Ovary (tissue), 9 donors: ENCODE results near the gene PRKG1. TPM values are rescaled to one million over a fixed set of nuclear protein-coding genes. Genes with fewer than 3 reads are reported as not detected.

Experiments used
- DNase-seq, 5 donors: peaks; one replicate each; pipeline ENCODE4 v3.0.0-alpha.2; 2019 to 2020
- H3K27ac ChIP-seq, 2 donors: fragments of 200-600 bp; one replicate each; pipeline versions ENCODE4 v1.5.1 to v1.8.0; 2019 to 2022
- H3K27me3 ChIP-seq: fragments of 200-600 bp; one replicate; pipeline ENCODE4 v1.8.0; 2022
- H3K36me3 ChIP-seq: fragments of 200-600 bp; sonication (generic); one replicate; pipeline ENCODE4 v1.5.1; 2019
- H3K4me1 ChIP-seq: one replicate; pipeline ENCODE4 v1.8.1; 2013; ENCODE audit warnings: mild to moderate bottlenecking, moderate library complexity; ENCODE audit not compliant: insufficient read depth
- H3K4me3 ChIP-seq: fragments of 200-600 bp; sonication (generic); one replicate; pipeline ENCODE4 v1.5.1; 2017
- H3K9me3 ChIP-seq, 2 donors: fragments of 200-600 bp in 1 of 2; sonication (generic) in 1 of 2; one replicate each; pipeline versions ENCODE4 v1.5.1 to v1.8.1; 2013 to 2019; ENCODE audit warnings: mild to moderate bottlenecking in 1 of 2, moderate library complexity in 1 of 2
- CTCF ChIP-seq, 3 donors: fragments of 450-650 bp in 2 of 3; fragments of 200-600 bp in 1 of 3; IDR thresholded peaks; one replicate each; pipeline versions ENCODE4 v1.5.1 to v1.8.0; 2016 to 2022; ENCODE audit warnings: antibody characterized with exemption in 3 of 3, mild to moderate bottlenecking in 1 of 3
- EP300 ChIP-seq: sonication (generic); formaldehyde crosslinking; IDR thresholded peaks from one replicate; pipeline ENCODE4 v1.6.1; 2017; ENCODE audit warnings: antibody characterized with exemption
- POLR2A ChIP-seq: fragments of 450-650 bp; IDR thresholded peaks from one replicate; pipeline ENCODE4 v1.6.1; 2017; ENCODE audit warnings: antibody characterized with exemption, mild to moderate bottlenecking, moderate library complexity
- WGBS, 3 donors: extraction: QIAGEN DNeasy Blood & Tissue Kit in 1 of 3; methylation state at CpG; one replicate each; pipeline versions ENCODE4 v1.1.5 to v1.1.7; 2013 to 2017; 5-methylcytosine and 5-hydroxymethylcytosine counted together
- intact Hi-C, 4 donors: fragments of 100-400 bp; cut with DNase I; formaldehyde crosslinking; loops; one replicate each; pipeline versions ENCODE4 v1.11.0 to v1.15.1; 2022 to 2023
- polyA plus RNA-seq, 2 donors: library from polyadenylated mRNA; stranded (reverse); fragments of 200-250 nt in 1 of 2; fragments of 350-450 nt in 1 of 2; fragmentation: Illumina TruSeq in 1 of 2; extraction: RNeasy Lipid Tissue Mini Kit (QIAGEN cat#74804) in 1 of 2; gene quantifications; one replicate each; pipeline ENCODE4 v1.2.3, GENCODE V29; 2013 to 2014
- total RNA-seq, 7 donors: library from RNA; depleted of rRNA in 2 of 7; stranded (reverse); fragments of >200 nt in 2 of 7; fragmentation: NEBNext Ultra II Directional in 3 of 7; extraction: Animal tissue kit (Norgen Biotek cat#: 25700) in 3 of 7; gene quantifications; one replicate each; pipeline versions ENCODE4 v1.1.0 to v1.2.4, GENCODE V29; 2016 to 2023
- donor health status: DM: no; HTN: no; CAD: no; lungs with moderate emphysema.
- donor health status: DM: no; HTN: no; CAD: no.
- donor health status: Bipolar disorder and iron deficiency.
- donor health status: DM: yes; HTN: yes; CAD: no.
- donor health status: DM: no; HTN: no; CAD: no.
- donor health status: DM: yes; HTN: yes; CAD: no.

The PRKG1 gene
- total and polyA plus RNA-seq, 9 donors: 2.8 to 21.1 (median 15.7) TPM

DNA sequence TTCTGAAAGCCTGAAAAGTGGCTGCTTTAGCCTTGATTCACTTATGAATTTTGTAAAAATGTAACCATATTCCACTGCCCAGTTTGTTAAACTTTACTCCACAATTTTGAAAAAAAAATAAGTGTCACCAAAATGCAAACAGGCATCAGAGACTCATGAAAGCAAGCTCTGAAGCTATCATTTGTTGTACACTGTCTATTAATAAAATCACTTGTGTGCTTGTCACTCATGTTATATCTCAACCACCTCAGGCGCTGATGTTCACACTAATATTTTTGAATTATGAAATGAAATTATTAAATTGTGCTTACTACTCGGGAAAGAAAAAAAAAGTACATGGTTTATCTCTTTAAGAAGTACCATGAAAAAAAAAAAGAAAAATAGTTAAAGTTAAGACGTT, 1205.3 kb downstream of the PRKG1 start:
- Histone ChIP-seq H3K4me1 (no peaks in the 10 kb centered on the region), H3K27me3 (no peaks in the 10 kb centered on the region), H3K36me3 (no peaks in the 10 kb centered on the region), H3K9me3 (no peaks in the 10 kb centered on the region), H3K4me3 (no peak overlapping the region), H3K27ac (no peak overlapping the region)
- intact Hi-C loops: no loop called here
- WGBS, 3 donors: 33 to 49% (median 37%) methylated on average over 3 of the region's 3 CpGs
- no peak for DNase-seq
- TF ChIP-seq POLR2A (no peak), CTCF (IDR thresholded peaks at IDR 0.05) (no peak), EP300 (no peak)

GRCh38 chr10:52280051-52280450, 1205.8 kb downstream of the PRKG1 start:
- H3K27me3 ChIP-seq: no peaks in the 10 kb centered on the region
- 59 to 74% (median 65%) methylated on average over 1 of the region's 1 CpG for WGBS, 3 donors
- intact Hi-C loops: no loop called here
- no peak for DNase-seq
- H3K4me3 ChIP-seq: no peak overlapping the region
- H3K36me3 ChIP-seq: no peaks in the 10 kb centered on the region
- H3K9me3 ChIP-seq: no peaks in the 10 kb centered on the region
- no peak overlapping the region for H3K27ac ChIP-seq
- no peak for TF ChIP-seq POLR2A
- TF ChIP-seq CTCF (IDR thresholded peaks at IDR 0.05): no peak
- no peak for TF ChIP-seq EP300
- no peaks in the 10 kb centered on the region for H3K4me1 ChIP-seq

DNA sequence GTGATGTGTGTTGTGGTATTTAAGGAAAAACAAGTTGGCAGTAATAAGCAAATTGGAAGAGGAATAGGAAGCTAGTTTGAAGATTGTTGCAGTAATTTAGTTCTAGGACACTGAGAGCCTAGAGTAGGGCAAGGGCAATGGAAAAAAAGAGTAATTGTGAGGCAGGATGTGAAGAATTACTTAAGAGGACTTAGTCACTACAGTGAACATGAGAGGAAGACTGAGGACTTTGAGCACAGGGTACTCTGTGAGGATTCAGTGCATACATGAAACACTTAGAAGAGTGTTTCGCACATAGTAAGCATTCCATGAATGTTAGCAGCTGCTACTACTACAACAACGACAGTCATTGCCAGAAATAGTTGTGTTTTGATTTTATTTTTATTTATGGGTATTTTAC, 1208.9 kb downstream of the PRKG1 start:
- no peak for DNase-seq
- H3K9me3 ChIP-seq: no peaks in the 10 kb centered on the region
- H3K36me3 ChIP-seq: no peaks in the 10 kb centered on the region
- WGBS, 3 donors: 70 to 73% (median 71%) methylated on average over 2 of the region's 2 CpGs
- H3K27ac ChIP-seq: no peak overlapping the region
- TF ChIP-seq EP300 (no peak), POLR2A (no peak), CTCF (IDR thresholded peaks at IDR 0.05) (no peak)
- H3K4me1 ChIP-seq: no peaks in the 10 kb centered on the region
- intact Hi-C loops: no loop called here
- H3K4me3 ChIP-seq: no peak overlapping the region
- H3K27me3 ChIP-seq: no peaks in the 10 kb centered on the region

DNA sequence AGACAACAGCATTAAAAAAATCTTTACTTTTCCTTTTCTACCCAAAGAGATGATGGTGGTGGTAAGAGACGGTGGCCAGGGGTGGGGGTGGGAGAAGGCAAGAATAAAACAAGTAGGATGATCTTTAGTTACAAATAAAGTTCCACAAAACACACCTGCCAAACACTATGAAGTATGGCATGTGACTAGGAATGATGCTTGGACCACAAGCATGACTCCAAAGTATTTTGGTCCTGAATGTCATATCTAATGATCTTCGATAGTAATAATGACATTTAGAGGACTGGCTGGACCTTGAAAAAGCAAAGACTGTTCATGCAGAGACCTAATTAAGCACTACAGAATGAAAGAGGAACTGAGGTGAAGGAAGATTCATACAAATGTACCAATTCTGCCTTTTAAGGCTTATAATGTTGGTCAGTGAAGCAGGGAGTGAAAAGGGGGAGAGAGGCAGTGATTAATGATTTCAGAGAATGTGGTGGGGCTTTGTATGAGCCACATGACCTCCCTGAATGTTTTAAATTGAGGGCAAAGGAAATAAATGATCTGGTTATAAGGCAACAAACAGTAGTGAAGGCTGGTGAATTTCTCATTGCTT, 1210.2 kb downstream of the PRKG1 start:
- Histone ChIP-seq H3K27me3 (no peaks in the 10 kb centered on the region), H3K4me3 (no peak overlapping the region), H3K4me1 (no peaks in the 10 kb centered on the region), H3K9me3 (no peaks in the 10 kb centered on the region), H3K27ac (no peak overlapping the region), H3K36me3 (no peaks in the 10 kb centered on the region)
- no peak for DNase-seq
- intact Hi-C loops: no loop called here
- TF ChIP-seq CTCF (IDR thresholded peaks at IDR 0.05): no peak
- no peak for TF ChIP-seq EP300
- TF ChIP-seq POLR2A: no peak
- 79 to 92% (median 82%) methylated on average over 2 of the region's 2 CpGs for WGBS, 3 donors
